Measurements from ENCODE around the gene MNS1.

GRCh38 chr15:56410721-56411120 is 54.2 kb downstream of the MNS1 start:
- TF ChIP-seq CTCF (conservative IDR thresholded peaks at IDR 0.05; ENCODE audit: low read depth in 2 of 2) (no peak), REST (IDR thresholded peaks at IDR 0.05; ENCODE audit: unreplicated experiment) (no peak), CREB1 (CRISPR knock-in tag; IDR thresholded peaks at IDR 0.05; ENCODE audit: low read depth) (no peak), POLR2AphosphoS5 (IDR thresholded peaks at IDR 0.05; ENCODE audit: low read depth) (no peak), EZH2 (IDR thresholded peaks at IDR 0.05; ENCODE audit: low read depth, unreplicated experiment) (no peak), EZH2phosphoT487 (IDR thresholded peaks at IDR 0.05; ENCODE audit: unreplicated experiment) (no peak), ETS1 (IDR thresholded peaks at IDR 0.05) (no peak), JUNB (IDR thresholded peaks at IDR 0.05; ENCODE audit: unreplicated experiment) (no peak), NANOG (IDR thresholded peaks at IDR 0.05; ENCODE audit: borderline replicate concordance) (no peak)

Measured in GM23338 (cell line).